Measurements from ENCODE around the gene PCDHA1. TPM values are rescaled to one million over a fixed set of nuclear protein-coding genes. Genes with fewer than 3 reads are reported as not detected.

The PCDHA1 gene
- total and polyA plus RNA-seq, 9 of the 15 experiments (the other 6 are each of a cell fraction or from before 2014, with no cell fraction given), result not detected

- TF ChIP-seq UBTF (IDR thresholded peaks at IDR 0.05; ENCODE audit: borderline replicate concordance in 1 of 2, low read depth in 2 of 2, low read length in 2 of 2) (no peak), SUPT5H (IDR thresholded peaks at IDR 0.05) (no peak), MAZ (CRISPR knock-in tag; conservative IDR thresholded peaks at IDR 0.05 in 1 of 2, IDR thresholded peaks at IDR 0.05 in 1 of 2) (peak in 1 of 2 experiments; percentile 47; a peak in 1 of 4 replicates), SIX5 (IDR thresholded peaks at IDR 0.05; ENCODE audit: borderline replicate concordance in 1 of 2, insufficient read depth in 1 of 2, low read depth in 1 of 2, low read length in 2 of 2) (no peak), KDM1A (IDR thresholded peaks at IDR 0.05) (peak in 1 of 2 experiments; percentile 59; a peak in 3 of 4 replicates), ZNF589 (CRISPR knock-in tag; IDR thresholded peaks at IDR 0.05; ENCODE audit: low read depth) (no peak), ZNF518B (CRISPR knock-in tag; IDR thresholded peaks at IDR 0.05) (no peak), XRCC3 (IDR thresholded peaks at IDR 0.05) (no peak), HDAC8 (tag; IDR thresholded peaks at IDR 0.05) (no peak), EHMT2 (IDR thresholded peaks at IDR 0.05) (peak; percentile 97), PHF8 (IDR thresholded peaks at IDR 0.05; ENCODE audit: borderline replicate concordance, low read length) (no peak), DDX20 (tag; IDR thresholded peaks at IDR 0.05; ENCODE audit: low read depth) (no peak), ETV5 (CRISPR knock-in tag; IDR thresholded peaks at IDR 0.05; ENCODE audit: low read depth) (no peak), ZNF717 (CRISPR knock-in tag; IDR thresholded peaks at IDR 0.05) (no peak), LCOR (CRISPR knock-in tag; IDR thresholded peaks at IDR 0.05) (no peak), SMARCB1 (IDR thresholded peaks at IDR 0.05; ENCODE audit: insufficient read length, low read depth) (no peak), ZNF785 (CRISPR knock-in tag; IDR thresholded peaks at IDR 0.05) (no peak), ZNF584 (CRISPR knock-in tag; IDR thresholded peaks at IDR 0.05; ENCODE audit: low read depth) (no peak), SRSF1 (IDR thresholded peaks at IDR 0.05; ENCODE audit: low read depth, low read length) (no peak), MED1 (CRISPR knock-in tag; IDR thresholded peaks at IDR 0.05; ENCODE audit: borderline replicate concordance) (no peak), FOXA1 (IDR thresholded peaks at IDR 0.05; ENCODE audit: borderline replicate concordance) (no peak), KDM5B (IDR thresholded peaks at IDR 0.05; ENCODE audit: insufficient replicate concordance, low read depth, low read length) (no peak)
These were observed 255.0 kb downstream of the PCDHA1 start (continued) for GRCh38 chr5:141040771-141041426.

Data from K562 (cell line).